Breast epithelium (tissue), 4 donors: ENCODE measurements around the gene ZFP62. TPM values are rescaled to one million over a fixed set of nuclear protein-coding genes. Genes with fewer than 3 reads are reported as not detected.

Source experiments
- DNase-seq, 2 donors: peaks; one replicate each; pipeline ENCODE4 v3.0.0-alpha.2; 2019; ENCODE audit warnings: low spot score in 2 of 2
- H3K27ac ChIP-seq, 2 donors: fragments of 200-600 bp; sonication (generic) in 1 of 2; one replicate each; pipeline ENCODE4 v1.5.1; 2016 to 2019; ENCODE audit warnings: mild to moderate bottlenecking in 1 of 2
- H3K27me3 ChIP-seq, 2 donors: fragments of 200-600 bp; sonication (generic) in 1 of 2; one replicate each; pipeline versions ENCODE4 v1.5.1 to v1.6.0; 2017 to 2019; ENCODE audit warnings: control low read depth in 1 of 2, mild to moderate bottlenecking in 1 of 2
- H3K36me3 ChIP-seq: fragments of 200-600 bp; one replicate; pipeline ENCODE4 v1.5.1; 2019
- H3K4me1 ChIP-seq, 2 donors: fragments of 200-600 bp; sonication (generic); one replicate each; pipeline ENCODE4 v1.5.1; 2016 to 2019; ENCODE audit warnings: control low read depth in 1 of 2
- H3K4me3 ChIP-seq, 3 donors: fragments of 200-600 bp; sonication (generic); 1 replicate in 2 of 3; 2 replicates in 1 of 3; pipeline ENCODE4 v1.5.1; 2016 to 2019; ENCODE audit warnings: mild to moderate bottlenecking in 3 of 3, moderate library complexity in 2 of 3
- H3K9me3 ChIP-seq, 2 donors: fragments of 200-600 bp; sonication (generic) in 1 of 2; one replicate each; pipeline ENCODE4 v1.5.1; 2016 to 2019; ENCODE audit warnings: control low read depth in 1 of 2
- POLR2A ChIP-seq: fragments of 450-650 bp; IDR thresholded peaks from one replicate; pipeline ENCODE4 v1.6.1; 2016; ENCODE audit warnings: antibody characterized with exemption, mild to moderate bottlenecking, moderate library complexity
- POLR2AphosphoS5 ChIP-seq, 3 donors: sonication (generic); formaldehyde crosslinking; IDR thresholded peaks; one replicate each; pipeline ENCODE4 v1.6.1; 2017; ENCODE audit warnings: antibody characterized with exemption in 3 of 3
- intact Hi-C: fragments of 100-400 bp; cut with DNase I; formaldehyde crosslinking; loops from one replicate; pipeline ENCODE4 v1.15.1; 2023; ENCODE audit warnings: low total_unique reads
- total RNA-seq, 3 donors: library from RNA; depleted of rRNA; stranded (reverse); fragments of >200 nt; gene quantifications; one replicate each; pipeline ENCODE4 v1.1.0, GENCODE V29; 2016
- TF ChIP-seq, protein P1 (sequence below), 3 donors: fragments of 450-650 bp; IDR thresholded peaks; one replicate each; pipeline ENCODE4 v1.5.1; 2016 to 2017; ENCODE audit warnings: antibody characterized with exemption in 3 of 3, mild to moderate bottlenecking in 3 of 3, moderate library complexity in 3 of 3

ZFP62 gene
- 10 to 100 TPM; 18.6 to 49.6 (median 35.4) TPM for total RNA-seq

DNA sequence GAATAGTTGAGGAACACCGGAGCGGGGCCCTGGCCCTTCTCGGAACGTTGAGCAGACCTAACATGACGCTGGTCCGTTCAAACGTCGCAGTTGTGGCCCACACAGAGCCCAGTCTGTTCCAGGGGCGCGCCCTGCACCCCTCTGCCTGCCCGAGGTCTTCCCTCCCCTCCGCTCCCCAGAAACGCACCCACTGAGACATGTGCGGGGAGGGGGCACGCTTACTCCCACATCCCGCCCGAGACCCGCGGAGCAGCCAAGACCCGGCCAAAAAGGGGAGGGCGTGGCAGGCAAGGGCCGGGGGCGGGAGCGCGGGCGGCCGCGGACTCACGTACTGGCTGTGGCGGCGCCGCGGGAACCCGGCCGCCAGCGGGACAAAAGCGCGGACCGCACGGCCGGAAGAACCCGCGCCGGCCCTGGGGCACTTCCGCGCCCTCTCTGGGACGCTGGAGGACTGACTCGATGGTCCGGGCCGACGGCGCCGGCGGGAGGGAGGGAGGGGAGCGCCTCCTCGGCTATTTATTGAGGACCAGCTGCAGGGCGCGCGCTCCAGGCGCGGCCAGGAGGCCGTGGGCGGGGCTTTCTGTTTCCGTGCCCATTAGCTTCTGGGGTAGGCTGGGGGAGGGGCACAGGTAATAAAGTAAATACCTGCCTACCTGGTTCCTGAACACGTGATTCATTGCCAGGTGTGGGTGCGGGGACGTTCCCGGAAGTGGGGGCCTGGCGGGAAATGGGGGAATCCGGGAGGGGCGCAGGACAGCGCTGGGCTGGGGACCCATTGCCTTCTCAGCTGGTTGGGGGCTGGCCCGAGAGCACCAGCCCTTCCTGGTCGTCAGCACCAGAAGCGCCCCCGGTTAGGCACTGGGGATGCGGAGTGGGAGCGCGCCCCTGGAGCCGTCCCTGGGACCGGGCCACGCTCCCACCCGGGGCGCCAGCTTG, at the start of gene ZFP62:
TSS of gene ZFP62 (minus strand) at position 390 of the 936 bp plus-strand sequence. CDS start at position 333, 57 bp downstream.
- H3K9me3 ChIP-seq, result no peaks in the 10 kb centered on the region
- H3K36me3 ChIP-seq, result no peaks in the 10 kb centered on the region
- H3K27ac ChIP-seq, result peak within 1 kb of the TSS; percentile 92 to 95
- H3K4me3 ChIP-seq, result peak within 1 kb of the TSS; percentile 85 to 100 (median 93)
- peak; percentile 71 to 84 for DNase-seq
- H3K27me3 ChIP-seq, result no peaks in the 10 kb centered on the region
- TF ChIP-seq POLR2AphosphoS5 (IDR thresholded peaks at IDR 0.05) (peak; percentile 46 to 71 (median 55)), POLR2A (no peak)
- TF ChIP-seq, protein P1, sequence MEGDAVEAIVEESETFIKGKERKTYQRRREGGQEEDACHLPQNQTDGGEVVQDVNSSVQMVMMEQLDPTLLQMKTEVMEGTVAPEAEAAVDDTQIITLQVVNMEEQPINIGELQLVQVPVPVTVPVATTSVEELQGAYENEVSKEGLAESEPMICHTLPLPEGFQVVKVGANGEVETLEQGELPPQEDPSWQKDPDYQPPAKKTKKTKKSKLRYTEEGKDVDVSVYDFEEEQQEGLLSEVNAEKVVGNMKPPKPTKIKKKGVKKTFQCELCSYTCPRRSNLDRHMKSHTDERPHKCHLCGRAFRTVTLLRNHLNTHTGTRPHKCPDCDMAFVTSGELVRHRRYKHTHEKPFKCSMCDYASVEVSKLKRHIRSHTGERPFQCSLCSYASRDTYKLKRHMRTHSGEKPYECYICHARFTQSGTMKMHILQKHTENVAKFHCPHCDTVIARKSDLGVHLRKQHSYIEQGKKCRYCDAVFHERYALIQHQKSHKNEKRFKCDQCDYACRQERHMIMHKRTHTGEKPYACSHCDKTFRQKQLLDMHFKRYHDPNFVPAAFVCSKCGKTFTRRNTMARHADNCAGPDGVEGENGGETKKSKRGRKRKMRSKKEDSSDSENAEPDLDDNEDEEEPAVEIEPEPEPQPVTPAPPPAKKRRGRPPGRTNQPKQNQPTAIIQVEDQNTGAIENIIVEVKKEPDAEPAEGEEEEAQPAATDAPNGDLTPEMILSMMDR (IDR thresholded peaks at IDR 0.05), result no peak
- H3K4me1 ChIP-seq, result no peaks in the 10 kb centered on the region
- intact Hi-C loops, result loop anchor here (2.0 to 10.0 kb wide), 2 partner anchors 50 to 76 kb away; no protein-coding TSS in a partner anchor

DNA sequence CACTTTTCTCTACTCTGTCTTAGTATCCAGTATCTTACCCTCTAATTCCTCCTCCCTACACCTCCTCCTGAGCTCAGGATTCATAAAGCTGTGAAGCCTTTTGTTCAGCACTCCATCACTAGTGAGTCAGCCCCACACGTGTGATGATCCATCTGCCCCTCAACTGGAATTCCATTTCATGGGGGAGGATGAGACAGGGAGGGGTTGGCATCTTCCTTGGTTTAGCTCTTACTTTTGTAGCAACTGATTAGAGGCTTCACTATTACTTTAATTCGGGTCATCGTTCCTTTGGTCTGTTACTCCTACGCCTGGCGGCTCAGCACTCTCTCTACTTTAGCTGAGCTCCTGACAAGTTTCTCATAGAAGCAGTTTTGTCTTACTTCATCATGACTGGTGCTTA, 49.7 kb upstream of the ZFP62 start:
- Histone ChIP-seq H3K27me3 (no peaks in the 10 kb centered on the region), H3K36me3 (no peaks in the 10 kb centered on the region), H3K4me1 (no peaks in the 10 kb centered on the region), H3K4me3 (no peak overlapping the region), H3K9me3 (no peaks in the 10 kb centered on the region), H3K27ac (no peak overlapping the region)
- TF ChIP-seq POLR2A (no peak), POLR2AphosphoS5 (IDR thresholded peaks at IDR 0.05) (no peak)
- TF ChIP-seq, protein P1 (IDR thresholded peaks at IDR 0.05), result no peak
- intact Hi-C loops, result no loop called here
- DNase-seq, result no peak

DNA sequence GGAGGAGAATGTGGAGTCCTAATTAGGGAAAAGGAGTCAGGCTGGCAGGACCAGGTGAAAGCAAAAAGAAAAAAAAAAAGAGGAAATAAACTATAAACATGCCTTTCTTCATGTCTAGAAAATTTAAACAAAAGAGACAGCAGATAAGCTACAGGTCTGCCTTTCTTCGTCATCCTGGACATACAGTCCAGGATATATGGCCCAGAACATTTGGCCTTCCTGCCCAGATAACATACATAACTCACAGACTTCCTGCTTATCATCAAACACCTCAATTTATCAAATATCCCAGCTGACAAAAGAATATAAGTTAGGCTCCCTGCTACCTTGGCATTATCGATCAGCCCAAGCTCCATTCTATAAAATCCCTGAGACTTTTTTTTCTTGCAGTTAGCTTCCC, 49.1 kb upstream of the ZFP62 start:
- H3K9me3 ChIP-seq, result no peaks in the 10 kb centered on the region
- intact Hi-C loops, result no loop called here
- H3K4me3 ChIP-seq, result no peak overlapping the region
- no peak for DNase-seq
- no peaks in the 10 kb centered on the region for H3K36me3 ChIP-seq
- H3K27me3 ChIP-seq, result no peaks in the 10 kb centered on the region
- H3K4me1 ChIP-seq, result no peaks in the 10 kb centered on the region
- TF ChIP-seq POLR2AphosphoS5 (IDR thresholded peaks at IDR 0.05) (no peak), POLR2A (no peak)
- TF ChIP-seq, protein P1 (IDR thresholded peaks at IDR 0.05), result no peak
- no peak overlapping the region for H3K27ac ChIP-seq

DNA sequence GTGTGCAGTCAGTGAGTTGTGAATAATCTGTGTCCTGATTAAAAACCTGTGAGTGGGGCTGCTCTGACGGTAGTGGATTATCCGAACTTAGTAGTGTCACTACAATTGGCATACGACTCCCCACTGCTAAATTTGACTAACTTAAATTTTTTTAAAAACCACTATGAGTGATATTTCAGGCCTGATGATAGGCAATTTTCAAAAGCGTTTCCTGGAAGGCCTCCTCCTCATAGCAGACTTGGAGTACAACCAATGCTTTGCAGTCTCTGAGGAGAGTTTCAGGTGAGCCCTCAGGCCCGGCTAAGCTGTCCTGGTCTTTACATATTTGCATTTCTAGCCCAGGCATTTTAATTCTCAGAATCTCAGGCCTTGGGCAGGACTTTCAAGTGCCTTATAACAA, 48.7 kb upstream of the ZFP62 start:
- no peaks in the 10 kb centered on the region for H3K4me1 ChIP-seq
- no peaks in the 10 kb centered on the region for H3K27me3 ChIP-seq
- intact Hi-C loops, result no loop called here
- no peak overlapping the region for H3K27ac ChIP-seq
- no peak for TF ChIP-seq POLR2AphosphoS5 (IDR thresholded peaks at IDR 0.05)
- TF ChIP-seq POLR2A, result no peak
- TF ChIP-seq, protein P1 (IDR thresholded peaks at IDR 0.05), result no peak
- no peaks in the 10 kb centered on the region for H3K9me3 ChIP-seq
- no peak for DNase-seq
- no peak overlapping the region for H3K4me3 ChIP-seq
- no peaks in the 10 kb centered on the region for H3K36me3 ChIP-seq
